GM10248 (cell line): ENCODE data around the gene NUTM2B.
A peak's percentile ranks its signal among the peaks of the same experiment; 100 is the strongest.
"Not testable (repeated sequence)": the region's sequence is repeated elsewhere in the genome, so short reads cannot be mapped to it uniquely, and the experiment has no call there.

Experiments used
- CTCF ChIA-PET: fragments of 300-600 bp; sonication (Branson Sonifier 250); formaldehyde crosslinking; extraction: SDS; loops from one replicate; lab custom pipeline; 2021; ENCODE audit warnings: antibody characterized with exemption; lab: Yijun Ruan, JAX
- POLR2A ChIA-PET: fragments of 350-650 bp; sonication (Branson Sonifier 250); formaldehyde crosslinking; extraction: SDS; loops from one replicate; lab custom pipeline; 2020; ENCODE audit warnings: antibody characterized with exemption; lab: Yijun Ruan, JAX
- DNase-seq: peaks from one replicate; pipeline ENCODE4 v3.0.0; 2012; ENCODE audit errors: extremely low spot score
- TF ChIP-seq, protein P1 (sequence below): IDR thresholded peaks from 2 replicates; pipeline ENCODE4 v1.5.1; 2012; ENCODE audit warnings: mild to moderate bottlenecking, low read depth; ENCODE audit errors: extremely low read depth, missing control alignments, control extremely low read depth

The NUTM2B gene, protein sequence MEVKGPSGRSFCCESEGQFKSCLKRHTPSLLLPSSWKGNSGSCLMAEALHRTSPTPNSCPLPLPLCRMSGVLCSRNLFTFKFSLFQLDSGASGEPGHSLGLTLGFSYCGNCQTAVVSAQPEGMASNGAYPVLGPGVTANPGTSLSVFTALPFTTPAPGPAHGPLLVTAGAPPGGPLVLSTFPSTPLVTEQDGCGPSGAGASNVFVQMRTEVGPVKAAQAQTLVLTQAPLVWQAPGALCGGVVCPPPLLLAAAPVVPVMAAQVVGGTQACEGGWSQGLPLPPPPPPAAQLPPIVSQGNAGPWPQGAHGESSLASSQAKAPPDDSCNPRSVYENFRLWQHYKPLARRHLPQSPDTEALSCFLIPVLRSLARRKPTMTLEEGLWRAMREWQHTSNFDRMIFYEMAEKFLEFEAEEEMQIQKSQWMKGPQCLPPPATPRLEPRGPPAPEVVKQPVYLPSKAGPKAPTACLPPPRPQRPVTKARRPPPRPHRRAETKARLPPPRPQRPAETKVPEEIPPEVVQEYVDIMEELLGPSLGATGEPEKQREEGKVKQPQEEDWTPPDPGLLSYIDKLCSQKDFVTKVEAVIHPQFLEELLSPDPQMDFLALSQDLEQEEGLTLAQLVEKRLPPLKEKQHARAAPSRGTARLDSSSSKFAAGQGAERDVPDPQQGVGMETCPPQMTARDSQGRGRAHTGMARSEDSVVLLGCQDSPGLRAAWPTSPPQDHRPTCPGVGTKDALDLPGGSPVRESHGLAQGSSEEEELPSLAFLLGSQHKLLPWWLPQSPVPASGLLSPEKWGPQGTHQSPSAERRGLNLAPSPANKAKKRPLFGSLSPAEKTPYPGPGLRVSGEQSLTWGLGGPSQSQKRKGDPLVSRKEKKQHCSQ

GRCh38 chr10:79702927-79703326 lies at the start of gene NUTM2B:
TSS of gene NUTM2B (plus strand) at chr10:79703227. CDS start at chr10:79703610, 383 bp downstream.
- CTCF ChIA-PET, DNase-seq, POLR2A ChIA-PET: not testable (repeated sequence)

GRCh38 chr10:79663287-79663686 lies 39.7 kb upstream of the NUTM2B start:
- CTCF ChIA-PET, POLR2A ChIA-PET, DNase-seq: not testable (repeated sequence)

DNA sequence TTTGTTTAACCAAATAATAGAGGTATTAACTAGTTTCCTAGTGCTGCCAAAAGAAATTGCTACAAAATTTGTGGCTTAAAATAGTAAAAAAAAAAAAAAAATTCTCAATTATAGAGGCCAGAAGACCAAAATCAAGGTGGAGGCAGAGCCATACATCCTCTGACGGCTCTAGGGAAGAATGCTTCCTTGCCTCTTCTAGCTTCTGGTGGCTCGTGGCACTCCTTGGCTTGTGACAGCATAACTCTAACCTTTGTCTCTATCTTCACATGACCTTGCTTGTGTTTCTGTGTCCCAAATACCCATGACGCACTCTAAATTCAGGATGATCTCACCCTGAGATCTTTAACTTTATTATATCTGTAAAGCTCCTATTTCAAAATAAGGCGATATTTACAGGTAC lies 38.3 kb upstream of the NUTM2B start:
- CTCF ChIA-PET, POLR2A ChIA-PET, DNase-seq: not testable (repeated sequence)

DNA sequence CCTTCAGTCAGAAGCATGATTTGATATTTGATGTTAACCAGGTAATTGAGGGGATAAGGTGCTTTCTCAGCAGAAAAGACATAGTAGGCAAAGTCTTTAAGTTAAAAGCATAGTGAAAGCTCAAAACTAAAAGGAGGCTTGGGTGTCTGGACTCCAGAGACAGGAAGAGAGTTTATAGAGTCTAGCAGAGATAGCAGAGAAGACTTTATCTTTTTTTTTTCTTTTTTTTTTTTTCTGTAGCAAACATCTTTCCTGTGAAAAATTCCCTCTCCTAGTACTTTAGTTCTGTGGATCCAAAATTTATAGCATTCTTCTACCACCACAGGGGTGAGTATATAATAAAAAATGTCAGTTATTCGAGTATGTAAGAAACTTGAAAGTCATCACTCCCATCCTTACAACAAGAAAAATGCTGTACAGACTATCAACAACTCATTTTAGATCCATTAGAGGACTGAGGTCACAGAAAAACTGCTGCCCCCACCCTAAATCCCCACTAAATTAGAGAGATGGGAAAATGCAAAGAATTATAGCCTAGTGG lies 33.7 kb upstream of the NUTM2B start:
- DNase-seq, CTCF ChIA-PET, POLR2A ChIA-PET: not testable (repeated sequence)

GRCh38 chr10:79674878-79675277 lies 28.1 kb upstream of the NUTM2B start:
- CTCF ChIA-PET, POLR2A ChIA-PET, DNase-seq: not testable (repeated sequence)

DNA sequence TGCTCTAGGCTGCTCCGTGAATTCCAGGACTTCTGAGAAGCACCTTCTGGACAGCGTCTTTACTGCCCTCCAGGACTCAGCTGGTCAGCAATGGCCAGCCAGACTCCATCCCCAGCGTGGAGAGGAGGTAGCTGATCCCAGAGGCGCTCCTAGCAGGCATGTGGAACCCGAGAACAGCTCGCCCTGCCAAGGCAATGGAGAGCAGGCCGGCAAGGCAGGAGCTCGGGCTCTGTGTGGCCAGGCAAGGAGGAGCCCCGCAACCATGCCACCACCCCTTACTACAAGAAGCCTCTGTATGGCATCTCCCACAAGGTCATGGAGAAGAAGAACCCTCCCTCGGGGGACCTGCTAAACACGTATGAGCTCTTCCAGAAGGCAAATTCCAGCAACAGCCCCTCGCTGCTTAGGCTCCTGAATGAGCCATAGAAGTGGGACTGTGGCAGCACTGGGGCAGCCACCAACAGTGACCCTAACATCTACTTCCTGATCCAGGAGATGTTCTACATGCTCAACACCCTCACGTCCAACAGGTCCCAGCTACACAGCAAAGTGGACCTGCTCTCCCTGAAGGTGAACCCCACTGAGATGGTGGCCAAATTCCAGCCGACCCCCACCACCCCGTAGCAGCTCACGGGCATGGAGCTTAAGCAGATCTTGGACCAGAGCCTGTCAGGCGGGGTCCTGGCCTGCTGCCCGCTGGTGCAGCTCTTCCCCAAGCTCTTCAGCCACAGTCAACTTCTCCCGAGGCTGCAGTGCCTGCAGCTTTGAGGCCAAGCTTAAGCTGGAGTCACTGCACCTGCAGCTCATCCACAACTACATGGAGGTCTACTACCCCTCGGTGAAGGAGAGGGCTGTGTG lies 19.8 kb upstream of the NUTM2B start:
- POLR2A ChIA-PET: interaction anchor here (0.6 kb wide), 1 partner anchor 147 kb away, joined by 3 read pairs; no protein-coding TSS in a partner anchor
- DNase-seq, CTCF ChIA-PET: not testable (repeated sequence)

DNA sequence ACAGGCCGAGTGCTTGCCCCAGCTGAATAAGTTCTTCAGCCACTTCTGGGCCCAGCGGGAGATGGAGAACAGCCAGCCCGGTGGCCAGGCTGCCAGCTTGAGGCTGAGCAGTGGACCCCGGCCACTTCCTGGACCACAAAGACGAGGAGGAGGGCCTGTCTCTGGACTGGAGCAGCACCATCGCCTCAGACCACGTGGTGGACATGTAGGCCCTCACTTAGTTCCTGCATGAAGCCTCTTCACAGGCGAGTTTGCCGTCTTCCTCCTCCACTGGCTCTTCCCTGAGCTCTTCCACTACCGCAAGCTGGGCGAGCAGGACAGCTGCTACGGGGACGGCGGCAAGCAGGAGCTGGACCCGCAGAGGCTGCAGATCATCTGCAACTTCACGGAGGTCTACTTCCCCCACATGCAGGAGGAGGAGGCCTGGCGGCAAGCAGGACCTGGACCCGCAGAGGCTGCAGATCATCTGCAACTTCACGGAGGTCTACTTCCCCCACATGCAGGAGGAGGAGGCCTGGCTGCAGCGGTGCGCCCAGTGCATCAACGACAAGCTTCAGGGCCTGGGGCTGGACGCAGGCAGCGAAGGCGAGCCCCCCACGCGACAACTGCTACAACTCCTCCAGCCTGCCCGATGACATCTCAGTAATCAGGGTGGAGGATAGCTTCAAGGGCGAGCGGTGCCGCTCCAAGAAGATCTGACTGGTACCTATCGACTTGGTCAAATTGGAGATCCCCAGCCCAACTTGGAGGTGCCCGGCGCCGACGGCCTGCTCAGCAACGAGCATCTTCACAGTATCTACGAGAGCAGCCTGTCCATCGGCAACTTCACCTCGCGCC lies 18.9 kb upstream of the NUTM2B start:
- DNase-seq, POLR2A ChIA-PET, CTCF ChIA-PET: not testable (repeated sequence)

GRCh38 chr10:79685044-79685685 lies 17.9 kb upstream of the NUTM2B start:
- DNase-seq, CTCF ChIA-PET, POLR2A ChIA-PET: not testable (repeated sequence)
- TF ChIP-seq, protein P1, sequence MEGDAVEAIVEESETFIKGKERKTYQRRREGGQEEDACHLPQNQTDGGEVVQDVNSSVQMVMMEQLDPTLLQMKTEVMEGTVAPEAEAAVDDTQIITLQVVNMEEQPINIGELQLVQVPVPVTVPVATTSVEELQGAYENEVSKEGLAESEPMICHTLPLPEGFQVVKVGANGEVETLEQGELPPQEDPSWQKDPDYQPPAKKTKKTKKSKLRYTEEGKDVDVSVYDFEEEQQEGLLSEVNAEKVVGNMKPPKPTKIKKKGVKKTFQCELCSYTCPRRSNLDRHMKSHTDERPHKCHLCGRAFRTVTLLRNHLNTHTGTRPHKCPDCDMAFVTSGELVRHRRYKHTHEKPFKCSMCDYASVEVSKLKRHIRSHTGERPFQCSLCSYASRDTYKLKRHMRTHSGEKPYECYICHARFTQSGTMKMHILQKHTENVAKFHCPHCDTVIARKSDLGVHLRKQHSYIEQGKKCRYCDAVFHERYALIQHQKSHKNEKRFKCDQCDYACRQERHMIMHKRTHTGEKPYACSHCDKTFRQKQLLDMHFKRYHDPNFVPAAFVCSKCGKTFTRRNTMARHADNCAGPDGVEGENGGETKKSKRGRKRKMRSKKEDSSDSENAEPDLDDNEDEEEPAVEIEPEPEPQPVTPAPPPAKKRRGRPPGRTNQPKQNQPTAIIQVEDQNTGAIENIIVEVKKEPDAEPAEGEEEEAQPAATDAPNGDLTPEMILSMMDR: peak; percentile 52

GRCh38 chr10:79686595-79686994 lies 16.4 kb upstream of the NUTM2B start:
- POLR2A ChIA-PET, DNase-seq, CTCF ChIA-PET: not testable (repeated sequence)

- POLR2A ChIA-PET, CTCF ChIA-PET, DNase-seq: not testable (repeated sequence)
These were observed 15.4 kb upstream of the NUTM2B start for GRCh38 chr10:79687406-79688150.

GRCh38 chr10:79688798-79689197 lies 14.2 kb upstream of the NUTM2B start:
- POLR2A ChIA-PET, CTCF ChIA-PET: not testable (repeated sequence)

GRCh38 chr10:79696596-79696995 lies 6.4 kb upstream of the NUTM2B start:
- CTCF ChIA-PET, POLR2A ChIA-PET, DNase-seq: not testable (repeated sequence)

More at GRCh38 chr10:79688798-79689197, 14.2 kb upstream of the NUTM2B start:
- not testable (repeated sequence) for DNase-seq

GRCh38 chr10:79697141-79697540 lies 5.9 kb upstream of the NUTM2B start:
- POLR2A ChIA-PET, DNase-seq, CTCF ChIA-PET: not testable (repeated sequence)

GRCh38 chr10:79700381-79700944 lies 2.6 kb upstream of the NUTM2B start:
- DNase-seq, CTCF ChIA-PET, POLR2A ChIA-PET: not testable (repeated sequence)
